ENCODE measurements around the gene CYP46A1.

GRCh38 chr14:99685596-99685995 lies 1.5 kb downstream of the CYP46A1 start:
- TF ChIP-seq CTCF (IDR thresholded peaks at IDR 0.05) (no peak), POLR2A (IDR thresholded peaks at IDR 0.05) (no peak)

Data from Peyer's patch (tissue), 4 donors.